NCI-H1092 treated with DMSO at 0.1 percent for 48 hours (cell line): ENCODE measurements around the gene PRKCZ.
A peak's percentile ranks its signal among the peaks of the same experiment; 100 is the strongest.

Experiments
- DNase-seq: peaks from one replicate; lab custom pipeline; 2025; lab: John Stamatoyannopoulos, UW

The PRKCZ gene

DNA sequence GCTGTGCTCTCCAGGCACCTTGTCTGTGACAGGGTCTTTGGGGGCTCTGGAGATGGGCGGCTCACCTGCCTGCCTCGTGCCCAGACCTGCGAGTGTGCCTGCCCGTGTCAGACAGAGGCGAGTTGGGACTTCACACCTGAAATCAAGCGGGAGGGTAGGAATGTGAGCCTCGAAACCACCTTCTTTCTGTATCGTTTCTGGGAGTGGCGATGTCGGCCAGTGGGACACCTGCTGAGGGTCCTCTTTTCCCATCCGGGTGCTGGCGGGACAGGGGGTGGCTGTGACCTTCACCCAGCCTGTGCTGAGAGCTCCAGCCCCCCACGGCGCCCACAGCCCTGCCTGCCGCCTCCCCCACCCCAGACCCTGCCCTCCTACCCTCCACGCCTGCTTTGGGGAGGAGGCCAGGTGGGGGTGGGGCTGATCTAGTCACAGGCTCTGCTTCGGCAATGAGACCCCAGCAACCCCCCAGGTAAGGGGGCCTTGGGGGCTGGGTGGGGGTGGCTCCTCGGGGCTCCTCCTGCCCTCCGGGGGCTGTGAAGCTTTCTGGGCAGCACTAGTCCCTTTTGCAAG, 160.0 kb downstream of the PRKCZ start:
- no peak for DNase-seq

DNA sequence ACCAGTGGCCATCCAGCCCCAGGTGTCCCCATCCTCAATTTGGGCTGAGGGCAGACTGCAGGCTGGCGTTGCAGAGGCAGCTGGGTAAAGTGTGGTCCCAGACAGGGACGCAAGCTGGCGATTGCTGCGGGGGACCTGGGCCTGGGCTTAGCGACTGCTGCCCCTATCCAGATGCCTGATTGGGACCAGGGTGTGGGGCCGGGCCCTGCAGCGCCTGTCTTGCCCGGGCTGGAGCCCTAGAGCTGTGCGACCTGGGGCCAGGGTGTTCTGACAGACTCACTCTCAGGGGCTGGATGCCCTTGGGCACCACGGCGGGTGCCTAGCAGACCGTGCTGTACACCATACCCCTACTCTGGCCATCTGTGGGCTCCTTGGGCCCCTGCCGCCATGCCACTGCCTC, 160.6 kb downstream of the PRKCZ start:
- DNase-seq = no peak

DNA sequence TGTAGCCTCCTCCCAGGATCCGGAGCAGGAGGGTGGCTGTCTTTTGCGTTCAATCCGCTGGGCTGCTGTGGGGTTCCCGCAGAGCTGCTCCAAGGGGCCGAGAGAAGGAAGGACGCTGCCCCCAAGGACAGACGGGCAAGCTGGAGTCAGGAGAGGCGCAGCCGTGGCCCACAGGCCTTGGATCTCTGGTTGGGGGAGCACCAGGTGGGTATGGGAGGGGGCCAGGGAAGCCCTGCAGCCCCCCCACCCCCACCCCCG, 162.0 kb downstream of the PRKCZ start:
- no peak for DNase-seq

DNA sequence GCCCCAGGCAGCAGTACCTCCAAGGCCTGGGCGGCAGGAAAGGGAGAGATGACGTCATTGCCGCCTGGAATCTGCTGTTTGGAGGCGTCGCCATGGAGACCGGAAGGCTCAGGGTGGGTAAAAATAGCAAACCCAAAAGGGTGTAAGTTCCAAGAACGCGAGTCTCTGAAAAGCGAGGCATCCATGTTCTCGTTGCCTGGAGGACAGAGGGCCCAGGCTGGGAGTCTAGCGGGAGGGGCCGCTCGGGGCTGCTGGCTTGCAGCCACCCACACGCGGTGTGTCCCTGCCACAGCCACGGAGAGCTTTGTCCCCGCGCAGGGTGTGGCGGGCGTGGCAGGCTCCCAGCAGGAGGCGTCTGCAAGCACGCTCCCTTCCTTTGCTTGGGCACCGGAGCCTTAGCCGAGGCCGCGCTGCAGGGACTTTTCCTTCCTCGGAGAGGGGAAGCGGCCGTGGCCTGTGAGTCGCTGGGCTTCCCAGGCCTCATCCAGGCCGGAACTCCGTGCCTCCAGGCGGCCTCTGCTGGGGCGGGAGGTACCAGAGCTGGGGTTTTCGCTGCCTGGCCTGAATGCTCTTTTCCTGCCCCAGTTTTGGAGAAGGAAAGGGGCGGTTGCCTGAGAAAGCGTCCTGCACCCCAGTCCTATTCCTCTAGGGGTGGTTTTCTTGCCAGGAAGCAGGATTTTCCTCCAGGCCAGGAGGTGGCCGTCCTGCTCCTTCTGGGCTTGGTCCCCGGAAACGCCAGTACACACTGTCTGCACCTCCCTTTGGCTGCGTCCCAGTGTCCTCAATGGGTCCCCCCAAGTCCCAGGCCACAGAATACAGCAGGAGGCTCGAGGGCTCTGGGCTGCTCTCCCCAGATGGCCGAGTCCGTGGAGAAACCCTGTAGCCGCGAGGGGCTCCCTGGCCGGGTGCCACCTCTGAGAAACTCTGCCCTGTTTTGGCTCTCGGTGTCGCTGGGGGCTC, 162.6 kb downstream of the PRKCZ start:
- DNase-seq = no peak

DNA sequence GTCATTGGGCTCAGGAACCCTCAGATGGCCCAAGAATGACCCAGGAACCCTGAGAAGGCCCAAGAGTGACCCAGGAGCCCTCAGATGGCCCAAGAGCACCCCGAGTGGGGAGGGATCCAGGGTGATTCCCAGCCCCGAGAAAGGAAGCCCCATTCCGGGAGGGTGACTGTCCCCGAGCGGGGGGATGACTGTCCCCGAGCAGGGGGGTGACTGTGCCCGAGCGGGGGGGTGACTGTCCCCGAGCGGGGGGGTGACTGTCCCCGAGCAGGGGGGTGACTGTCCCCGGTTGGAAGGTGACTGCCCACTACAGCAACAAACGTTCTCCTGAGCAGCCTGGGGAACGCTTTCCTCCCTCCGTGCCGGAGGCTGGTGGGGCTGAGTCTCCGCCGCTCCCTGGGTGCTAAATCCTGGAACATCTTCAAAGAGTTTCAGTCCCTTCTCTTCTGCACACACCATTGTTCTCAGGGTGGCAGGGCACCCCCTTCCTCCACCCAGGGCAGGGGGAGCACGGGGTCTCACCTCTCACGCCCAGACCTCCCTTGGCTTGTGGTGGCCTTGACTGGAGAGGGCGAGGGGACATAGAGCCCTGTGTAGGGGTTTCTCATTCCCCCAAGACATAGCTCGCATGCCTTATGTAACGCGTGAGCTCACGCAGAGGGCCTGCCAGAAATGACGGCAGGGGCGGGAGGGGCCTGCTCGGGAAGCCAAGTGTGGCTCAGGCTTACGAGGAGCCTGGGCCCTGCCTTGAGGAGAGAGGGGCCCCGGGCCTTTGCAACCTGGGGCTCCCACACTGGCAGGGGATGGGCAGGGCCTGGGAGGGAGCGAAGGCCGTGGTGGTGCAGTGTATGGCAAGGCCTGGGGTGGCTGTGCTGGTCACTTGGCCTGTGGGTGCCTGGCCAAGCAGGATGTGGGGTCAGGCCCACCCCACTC, 163.6 kb downstream of the PRKCZ start:
- DNase-seq = no peak

DNA sequence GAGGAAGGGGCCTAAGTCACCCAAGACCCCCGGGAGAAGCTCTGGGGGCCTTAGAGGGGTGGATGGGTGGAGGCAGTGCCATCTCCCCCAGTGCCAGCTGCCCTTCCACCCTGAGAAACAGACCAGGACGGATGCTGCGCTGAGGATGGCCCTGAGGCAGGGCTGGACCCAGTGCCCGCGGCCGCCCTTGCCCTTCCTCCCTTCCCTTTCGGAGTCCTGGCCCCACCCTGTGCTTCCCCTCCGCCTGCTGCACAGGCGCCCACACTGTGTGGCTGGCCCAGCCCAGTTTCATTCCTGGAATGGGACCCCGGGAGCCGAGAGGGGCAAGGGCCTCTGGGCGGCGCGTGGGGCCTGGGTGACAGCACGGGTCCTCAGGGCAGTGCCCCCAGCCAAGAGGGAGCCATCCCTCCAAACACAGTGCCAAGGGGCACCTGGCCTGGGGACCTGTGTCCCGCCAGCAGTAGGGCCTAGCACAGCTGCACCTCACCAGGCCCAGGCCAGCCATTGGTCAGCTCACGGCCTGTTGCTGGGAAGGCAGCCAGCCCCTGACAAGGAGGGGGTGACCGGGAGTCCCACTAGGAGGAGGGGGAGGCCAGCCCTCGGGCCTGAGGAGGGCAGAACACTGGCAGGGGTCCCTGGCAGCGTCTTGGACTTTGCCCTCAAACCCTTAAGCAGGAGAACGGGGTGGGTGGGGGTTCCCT, 164.5 kb downstream of the PRKCZ start:
- no peak for DNase-seq

DNA sequence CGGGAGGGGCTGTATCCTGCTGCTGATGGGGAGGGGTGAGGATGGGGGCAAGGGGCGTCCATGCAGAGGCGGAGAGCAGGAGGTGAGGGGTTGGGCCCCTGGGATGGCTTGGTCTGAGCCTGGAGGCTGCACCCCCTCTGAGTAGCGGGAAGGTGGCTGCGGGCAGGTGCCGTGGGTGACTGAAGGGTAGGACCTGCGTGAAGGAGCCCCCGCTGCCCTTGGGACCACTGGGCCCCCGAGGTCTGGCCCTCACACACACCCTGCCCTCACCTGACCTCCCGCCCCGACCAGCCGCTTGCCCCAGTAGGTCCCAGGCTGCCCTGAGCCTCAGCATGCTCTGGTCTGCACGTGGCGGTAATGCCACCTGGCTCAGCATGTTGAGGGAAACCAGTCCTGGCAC, 165.1 kb downstream of the PRKCZ start:
- DNase-seq = no peak

DNA sequence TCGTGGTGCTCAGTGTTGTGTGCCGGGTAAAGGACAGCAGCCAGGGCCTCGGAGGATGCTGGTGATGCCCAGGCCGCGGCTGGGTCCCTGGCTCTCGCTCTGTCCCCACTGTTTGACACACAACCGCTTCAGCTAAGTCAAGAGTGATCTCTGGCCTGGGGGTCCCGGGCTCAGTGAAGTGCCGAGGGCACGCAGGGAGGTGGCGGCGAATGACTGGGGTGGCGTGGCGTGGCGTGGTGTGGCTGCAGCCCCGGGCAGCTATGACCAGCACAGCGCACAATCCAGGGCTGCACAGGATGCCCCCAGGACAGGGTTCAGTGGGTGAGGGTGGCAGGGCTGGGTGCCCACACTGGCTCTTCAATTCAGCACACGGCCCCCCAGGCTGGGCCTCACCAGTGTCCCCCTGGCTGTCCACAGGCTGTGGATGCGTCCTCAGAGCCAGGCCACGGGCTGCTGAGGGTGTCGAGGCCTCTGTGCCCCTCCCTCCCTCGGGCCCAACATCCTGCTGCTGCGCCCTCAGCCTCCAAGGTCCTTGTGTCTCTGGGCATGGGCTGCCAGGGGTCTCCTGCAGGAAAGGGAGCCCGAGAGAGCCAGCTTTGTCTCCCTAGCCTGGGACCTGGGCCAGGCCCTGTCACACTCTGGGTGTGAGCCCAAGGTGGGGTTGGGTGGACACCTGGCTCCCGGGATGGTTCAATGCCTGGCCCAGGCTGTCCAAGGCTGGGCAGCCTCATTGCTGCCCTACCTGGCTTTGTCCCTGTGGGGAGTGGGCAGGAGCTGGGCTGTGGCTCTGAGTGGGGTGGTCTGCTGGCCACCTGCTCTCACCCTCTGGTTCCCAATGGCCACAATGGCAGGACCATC, 165.9 kb downstream of the PRKCZ start:
- DNase-seq = no peak

DNA sequence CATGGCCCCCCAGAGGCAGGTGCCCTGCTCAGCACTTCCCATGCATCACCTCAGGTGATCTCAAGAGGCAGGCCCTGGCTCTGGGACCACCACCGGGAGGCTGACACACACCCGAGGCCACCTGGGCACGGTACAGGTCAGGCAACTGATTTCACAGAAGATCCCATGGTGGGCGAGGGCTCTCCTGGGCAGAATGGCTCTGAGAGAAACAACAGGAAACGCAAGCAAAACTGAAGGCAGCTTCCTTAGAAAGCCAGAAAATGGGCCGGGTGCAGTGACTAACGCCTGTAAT, 166.5 kb downstream of the PRKCZ start:
- DNase-seq = no peak

DNA sequence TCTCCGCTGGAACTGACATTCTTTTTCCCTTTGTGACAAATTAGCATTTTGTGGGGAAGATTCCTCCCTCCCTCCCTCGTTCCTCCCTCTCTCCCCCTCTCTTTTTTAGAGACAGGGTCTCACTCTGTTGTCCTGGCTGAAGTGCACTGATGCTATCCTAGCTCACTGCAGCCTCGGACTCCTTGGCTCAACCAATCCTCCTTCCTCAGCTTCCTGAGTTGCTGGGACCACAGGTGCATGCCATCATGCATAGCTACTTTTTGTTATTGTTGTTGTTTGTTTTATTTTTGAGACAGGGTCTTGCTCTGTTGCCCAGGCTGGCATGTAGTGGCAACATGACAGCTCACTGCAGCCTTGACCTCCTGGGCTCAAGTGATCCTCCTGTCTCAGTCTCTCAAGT, 171.1 kb downstream of the PRKCZ start:
- no peak for DNase-seq

DNA sequence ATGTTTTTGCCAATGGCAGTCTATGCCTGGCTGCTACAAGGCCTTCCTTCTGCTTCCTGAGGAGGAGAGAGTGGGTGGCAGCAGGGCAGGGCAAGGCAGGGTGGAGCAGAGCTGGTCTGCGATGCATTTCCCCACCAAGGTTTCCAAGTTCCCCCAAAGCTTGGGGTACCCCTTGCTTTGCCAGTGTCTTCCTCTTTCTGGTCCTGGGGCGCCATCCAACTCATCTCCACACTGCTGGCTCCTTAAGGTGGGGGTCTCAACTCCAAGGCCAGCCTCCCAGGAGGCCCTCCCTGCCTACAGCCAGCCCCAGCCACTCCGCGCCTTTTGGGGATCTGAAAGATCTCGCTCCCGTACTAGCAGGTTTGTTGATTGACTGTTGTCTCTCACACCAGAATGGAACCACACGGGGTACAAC, 174.0 kb downstream of the PRKCZ start:
- DNase-seq = no peak

DNA sequence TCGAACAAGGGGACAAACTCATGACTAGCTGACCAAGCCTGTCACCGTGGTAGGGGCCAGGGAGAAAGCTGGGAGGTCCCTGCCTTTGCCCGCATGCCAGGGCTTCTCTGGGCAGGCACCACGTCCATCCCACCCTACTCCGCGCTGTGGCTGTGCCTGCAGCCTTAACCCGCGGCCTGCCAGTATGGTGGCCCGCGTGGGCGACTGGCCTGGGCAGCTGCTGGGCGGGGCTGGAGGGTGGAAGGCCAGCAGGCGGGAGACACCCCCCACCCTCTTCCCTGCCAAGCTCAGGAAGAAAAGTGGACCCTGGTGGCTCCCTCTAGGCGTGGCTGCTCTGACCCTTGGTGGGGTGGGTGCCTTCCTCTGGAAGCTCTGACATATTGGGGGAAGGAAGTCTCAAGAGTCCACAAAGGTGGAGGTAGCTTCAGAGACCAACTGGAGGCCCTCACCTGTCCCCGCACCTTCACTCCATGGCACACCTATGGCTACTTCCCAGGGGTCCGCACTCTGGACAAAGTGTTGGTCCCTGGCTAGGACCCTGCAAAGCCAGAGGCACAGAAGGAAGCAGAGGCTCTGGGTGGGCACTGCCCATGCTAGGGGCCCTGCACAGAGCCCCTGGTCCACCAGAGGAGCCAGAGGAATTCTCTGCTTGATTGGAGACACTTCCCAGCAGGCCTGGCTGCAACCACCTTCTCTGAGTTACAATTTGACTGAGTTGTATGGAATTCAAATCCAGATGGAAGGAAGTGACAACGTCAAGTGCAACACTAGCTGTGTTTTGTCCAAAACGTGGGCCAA, 174.6 kb downstream of the PRKCZ start:
- DNase-seq = no peak

DNA sequence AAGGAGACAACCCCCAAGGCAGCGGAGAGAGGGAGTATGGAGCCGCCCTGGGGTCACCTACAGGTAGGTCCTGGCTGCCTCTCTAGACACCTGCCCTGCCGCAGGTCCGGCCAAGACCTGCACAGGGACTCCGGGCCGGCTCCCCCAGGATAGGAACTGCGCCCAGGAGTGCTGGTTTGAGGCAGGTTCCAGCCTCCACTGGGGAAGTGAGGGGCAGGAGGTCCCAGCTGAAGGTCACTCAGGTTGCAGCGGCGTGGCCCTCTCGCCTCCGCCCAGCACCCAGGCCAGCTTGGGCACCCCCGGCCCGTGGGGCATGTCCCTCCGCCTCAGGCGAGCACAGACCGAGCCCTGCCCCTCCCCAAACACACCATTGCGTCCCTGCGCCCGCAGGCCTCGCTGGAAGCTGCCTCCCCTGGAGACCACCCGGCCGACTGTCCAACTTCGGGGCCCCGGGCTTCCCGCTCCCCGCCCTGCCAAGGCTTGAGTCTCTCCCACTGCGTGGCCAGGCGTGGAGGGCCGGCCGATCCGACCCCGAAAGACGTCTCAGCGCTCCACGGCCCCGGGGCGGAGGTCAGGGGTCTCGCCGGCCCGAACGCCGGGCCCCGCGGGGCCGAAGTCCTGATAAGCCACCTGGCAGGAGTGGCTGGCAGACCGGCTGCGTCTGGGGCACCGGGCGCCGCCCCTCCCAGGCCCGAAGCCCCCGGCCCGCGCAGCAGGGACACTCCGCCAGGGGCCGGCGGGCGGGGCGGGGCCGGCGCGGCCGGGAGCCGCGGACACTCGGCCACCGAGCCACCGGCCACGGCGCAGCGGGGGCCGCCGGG, 176.5 kb downstream of the PRKCZ start:
- no peak for DNase-seq

DNA sequence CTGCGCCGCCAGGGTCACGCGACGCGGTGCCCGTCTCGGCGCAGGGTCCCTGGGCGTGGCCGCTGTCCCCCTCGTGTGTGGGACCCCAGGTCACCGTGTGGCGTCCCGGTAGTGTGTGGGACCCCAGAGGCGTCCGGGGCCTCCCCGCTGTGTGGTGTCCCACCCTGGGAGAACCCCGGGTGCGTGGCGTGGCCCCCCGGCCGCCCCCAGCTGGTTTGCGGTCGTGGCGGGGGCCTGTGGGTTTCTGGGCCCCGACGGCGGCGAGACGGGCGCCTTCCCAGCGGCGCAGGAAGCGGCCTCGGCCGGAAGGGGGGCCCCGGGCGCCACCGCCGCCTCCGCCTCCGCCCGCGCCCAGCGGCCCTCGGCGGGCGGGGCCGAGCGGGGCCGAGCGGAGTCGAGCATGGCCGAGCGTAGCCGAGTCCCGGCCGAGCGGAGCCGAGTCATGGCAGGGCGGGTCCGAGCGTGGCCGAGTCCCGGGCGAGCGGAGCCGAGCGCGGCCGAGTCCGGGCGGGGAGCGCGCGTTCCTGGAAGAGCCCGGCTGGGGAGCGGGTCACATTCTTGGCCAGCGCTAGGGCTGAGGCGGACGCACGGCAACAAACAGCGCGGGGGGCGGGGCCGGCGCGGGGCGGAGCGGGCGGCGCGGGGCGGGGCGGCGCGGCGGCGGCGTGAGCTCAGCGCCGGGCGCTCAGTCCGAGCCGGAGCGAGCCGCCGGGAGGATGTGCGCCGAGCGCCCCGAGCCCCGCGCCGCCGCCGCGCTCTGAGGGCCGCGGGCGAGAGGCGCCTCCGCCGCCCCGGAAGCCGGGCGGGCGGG, 177.3 kb downstream of the PRKCZ start:
- DNase-seq = peak; percentile 91

DNA sequence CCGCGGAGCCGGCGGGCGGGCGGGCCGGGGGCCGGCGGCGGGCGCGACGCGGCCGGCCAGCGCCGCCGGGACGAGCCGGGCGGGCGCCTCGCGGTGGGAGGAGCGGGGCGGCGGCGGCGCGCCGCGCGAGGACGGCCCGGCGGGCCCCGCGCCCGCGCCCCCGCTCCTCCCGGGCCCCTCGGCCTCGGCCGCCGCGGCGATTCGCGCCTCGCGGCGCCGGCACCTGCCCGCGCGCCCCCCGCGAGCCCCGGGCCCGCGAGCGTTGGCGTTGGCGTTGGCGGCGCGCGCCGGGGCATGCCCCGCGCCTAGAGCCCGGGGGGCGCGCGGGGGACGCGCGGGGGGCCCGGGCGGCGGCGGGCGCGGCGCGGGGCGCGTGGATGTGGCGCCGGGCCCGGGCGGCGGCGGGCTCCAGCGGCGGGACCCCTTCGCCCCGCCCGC, 178.0 kb downstream of the PRKCZ start, which contains the start of gene SKI:
Gene SKI (plus strand): TSS at position 163 of the 438 bp plus-strand sequence. CDS start 448 bp downstream, outside the sequence.
- DNase-seq = no peak

DNA sequence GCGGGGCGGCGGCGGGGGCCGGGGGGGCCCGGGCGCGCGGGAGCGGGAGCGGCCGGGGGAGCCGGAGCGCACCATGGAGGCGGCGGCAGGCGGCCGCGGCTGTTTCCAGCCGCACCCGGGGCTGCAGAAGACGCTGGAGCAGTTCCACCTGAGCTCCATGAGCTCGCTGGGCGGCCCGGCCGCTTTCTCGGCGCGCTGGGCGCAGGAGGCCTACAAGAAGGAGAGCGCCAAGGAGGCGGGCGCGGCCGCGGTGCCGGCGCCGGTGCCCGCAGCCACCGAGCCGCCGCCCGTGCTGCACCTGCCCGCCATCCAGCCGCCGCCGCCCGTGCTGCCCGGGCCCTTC, 178.5 kb downstream of the PRKCZ start:
- no peak for DNase-seq

DNA sequence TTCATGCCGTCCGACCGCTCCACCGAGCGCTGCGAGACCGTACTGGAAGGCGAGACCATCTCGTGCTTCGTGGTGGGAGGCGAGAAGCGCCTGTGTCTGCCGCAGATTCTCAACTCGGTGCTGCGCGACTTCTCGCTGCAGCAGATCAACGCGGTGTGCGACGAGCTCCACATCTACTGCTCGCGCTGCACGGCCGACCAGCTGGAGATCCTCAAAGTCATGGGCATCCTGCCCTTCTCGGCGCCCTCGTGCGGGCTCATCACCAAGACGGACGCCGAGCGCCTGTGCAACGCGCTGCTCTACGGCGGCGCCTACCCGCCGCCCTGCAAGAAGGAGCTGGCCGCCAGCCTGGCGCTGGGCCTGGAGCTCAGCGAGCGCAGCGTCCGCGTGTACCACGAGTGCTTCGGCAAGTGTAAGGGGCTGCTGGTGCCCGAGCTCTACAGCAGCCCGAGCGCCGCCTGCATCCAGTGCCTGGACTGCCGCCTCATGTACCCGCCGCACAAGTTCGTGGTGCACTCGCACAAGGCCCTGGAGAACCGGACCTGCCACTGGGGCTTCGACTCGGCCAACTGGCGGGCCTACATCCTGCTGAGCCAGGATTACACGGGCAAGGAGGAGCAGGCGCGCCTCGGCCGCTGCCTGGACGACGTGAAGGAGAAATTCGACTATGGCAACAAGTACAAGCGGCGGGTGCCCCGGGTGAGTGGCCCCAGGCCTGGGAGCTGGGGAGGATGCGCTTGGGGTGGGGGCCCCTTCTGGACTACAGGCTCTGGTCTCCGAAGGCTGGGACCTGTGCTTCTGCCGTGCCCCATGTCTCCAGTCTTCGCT, 179.0 kb downstream of the PRKCZ start:
- DNase-seq = peak; percentile 40
